ENCODE data around the gene DDX41.

DNA sequence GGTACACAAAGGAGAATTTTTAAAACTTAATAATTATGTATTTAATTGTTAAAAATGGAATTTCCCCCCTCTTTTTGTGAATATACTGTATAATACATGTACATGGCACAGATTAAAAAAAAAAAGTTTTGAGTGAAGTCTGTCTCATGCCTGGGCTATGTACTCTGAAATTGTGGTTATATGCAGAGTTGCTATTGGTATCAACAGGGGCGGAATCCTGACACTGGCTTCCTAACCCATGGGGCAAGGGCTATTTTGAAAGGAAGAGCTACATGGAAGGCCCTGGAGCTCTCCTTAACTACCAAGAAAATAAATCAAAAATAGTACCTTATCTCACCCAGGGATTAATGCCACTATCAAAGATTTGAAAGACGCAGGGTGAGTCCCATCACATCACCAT, 38.5 kb upstream of the DDX41 start:
- no peak for TF ChIP-seq POLR2A (IDR thresholded peaks at IDR 0.05; ENCODE audit: low read depth, low read length)
- TF ChIP-seq, protein P1, sequence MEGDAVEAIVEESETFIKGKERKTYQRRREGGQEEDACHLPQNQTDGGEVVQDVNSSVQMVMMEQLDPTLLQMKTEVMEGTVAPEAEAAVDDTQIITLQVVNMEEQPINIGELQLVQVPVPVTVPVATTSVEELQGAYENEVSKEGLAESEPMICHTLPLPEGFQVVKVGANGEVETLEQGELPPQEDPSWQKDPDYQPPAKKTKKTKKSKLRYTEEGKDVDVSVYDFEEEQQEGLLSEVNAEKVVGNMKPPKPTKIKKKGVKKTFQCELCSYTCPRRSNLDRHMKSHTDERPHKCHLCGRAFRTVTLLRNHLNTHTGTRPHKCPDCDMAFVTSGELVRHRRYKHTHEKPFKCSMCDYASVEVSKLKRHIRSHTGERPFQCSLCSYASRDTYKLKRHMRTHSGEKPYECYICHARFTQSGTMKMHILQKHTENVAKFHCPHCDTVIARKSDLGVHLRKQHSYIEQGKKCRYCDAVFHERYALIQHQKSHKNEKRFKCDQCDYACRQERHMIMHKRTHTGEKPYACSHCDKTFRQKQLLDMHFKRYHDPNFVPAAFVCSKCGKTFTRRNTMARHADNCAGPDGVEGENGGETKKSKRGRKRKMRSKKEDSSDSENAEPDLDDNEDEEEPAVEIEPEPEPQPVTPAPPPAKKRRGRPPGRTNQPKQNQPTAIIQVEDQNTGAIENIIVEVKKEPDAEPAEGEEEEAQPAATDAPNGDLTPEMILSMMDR (IDR thresholded peaks at IDR 0.05; ENCODE audit: extremely low read depth in 1 of 2, insufficient read depth in 1 of 2, low read depth in 1 of 2, low read length in 2 of 2), result no peak
- TF ChIP-seq POLR2AphosphoS5 (IDR thresholded peaks at IDR 0.05; ENCODE audit: insufficient read depth, low read depth, low read length), result no peak

All from endothelial cell of umbilical vein (primary cell).